Keratinocyte (primary cell): ENCODE measurements around the gene KLHL3. TPM values are rescaled to one million over a fixed set of nuclear protein-coding genes. Genes with fewer than 3 reads are reported as not detected.

Experiments used
- DNase-seq: peaks from one replicate; pipeline ENCODE4 v3.0.0-alpha.2; 2011; ENCODE audit warnings: low read depth, missing footprints, low spot score
- FAIRE-seq: peaks from 2 replicates; lab custom pipeline; 2011; peaks lifted over from hg19 to GRCh38; lab: Jason Lieb, UNC
- H2AFZ ChIP-seq: 2 replicates; pipeline ENCODE4 v1.6.0; 2012; ENCODE audit warnings: low read length, control low read depth, inconsistent platforms; ENCODE audit not compliant: control insufficient read depth
- H3K27ac ChIP-seq: 2 replicates; pipeline ENCODE4 v1.5.1; 2011; ENCODE audit warnings: low read length; ENCODE audit not compliant: control insufficient read depth, insufficient read depth
- H3K27me3 ChIP-seq: 3 replicates; pipeline ENCODE4 v1.6.0; 2011; ENCODE audit warnings: low read length; ENCODE audit not compliant: control insufficient read depth, insufficient read depth; ENCODE audit errors: extremely low read depth
- H3K36me3 ChIP-seq, 2 experiments: 2 replicates in 1 of 2; 3 replicates in 1 of 2; pipeline ENCODE4 v1.5.1; 2011; ENCODE audit warnings: low read length in 2 of 2, mild to moderate bottlenecking in 1 of 2; ENCODE audit not compliant: control insufficient read depth in 2 of 2, insufficient read depth in 2 of 2; ENCODE audit errors: extremely low read depth in 1 of 2
- H3K4me1 ChIP-seq: 3 replicates; pipeline ENCODE4 v1.5.1; 2011; ENCODE audit warnings: low read length; ENCODE audit not compliant: control insufficient read depth, insufficient read depth; ENCODE audit errors: extremely low read depth
- H3K4me2 ChIP-seq: 3 replicates; pipeline ENCODE4 v1.6.0; 2011; ENCODE audit warnings: low read depth, low read length; ENCODE audit not compliant: control insufficient read depth, insufficient read depth; ENCODE audit errors: extremely low read depth
- H3K4me3 ChIP-seq, 3 experiments: fragments of 200-600 bp in 1 of 3; sonication (generic) in 1 of 3; 2 replicates in 2 of 3; 3 replicates in 1 of 3; pipeline ENCODE4 v1.5.1; 2011 to 2016; ENCODE audit warnings: low read length in 3 of 3, mild to moderate bottlenecking in 3 of 3, control low read depth in 2 of 3, inconsistent platforms in 1 of 3, low read depth in 1 of 3, mixed read lengths in 1 of 3, mixed run types in 1 of 3, moderate library complexity in 1 of 3; ENCODE audit not compliant: control insufficient read depth in 2 of 3, insufficient read depth in 2 of 3; ENCODE audit errors: extremely low read depth in 1 of 3
- H3K79me2 ChIP-seq: 2 replicates; pipeline ENCODE4 v1.6.0; 2012; ENCODE audit warnings: low read length; ENCODE audit not compliant: control insufficient read depth, insufficient read depth
- H3K9ac ChIP-seq: 3 replicates; pipeline ENCODE4 v1.6.0; 2011; ENCODE audit warnings: low read length; ENCODE audit not compliant: control insufficient read depth, insufficient read depth; ENCODE audit errors: extremely low read depth
- H3K9me1 ChIP-seq: 3 replicates; pipeline ENCODE4 v1.6.0; 2011; ENCODE audit warnings: low read length; ENCODE audit not compliant: control insufficient read depth, insufficient read depth; ENCODE audit errors: extremely low read depth
- H3K9me3 ChIP-seq: 2 replicates; pipeline ENCODE4 v1.5.1; 2012; ENCODE audit warnings: low read depth, low read length; ENCODE audit not compliant: control insufficient read depth
- H4K20me1 ChIP-seq: 3 replicates; pipeline ENCODE4 v1.6.0; 2011; ENCODE audit warnings: low read length; ENCODE audit not compliant: control insufficient read depth, insufficient read depth; ENCODE audit errors: extremely low read depth
- CTCF ChIP-seq, 3 experiments: IDR thresholded peaks in 1 of 3; conservative IDR thresholded peaks in 1 of 3; optimal IDR thresholded peaks in 1 of 3; 2 replicates in 2 of 3; 3 replicates in 1 of 3; pipeline versions ENCODE3 to v1.5.1; 2011; ENCODE audit warnings: low read length in 3 of 3, mild to moderate bottlenecking in 3 of 3, moderate library complexity in 2 of 3, control low read depth in 1 of 3, inconsistent platforms in 1 of 3; ENCODE audit not compliant: insufficient read depth in 2 of 3; ENCODE audit errors: extremely low read depth in 1 of 3
- EZH2 ChIP-seq: IDR thresholded peaks from one replicate; pipeline ENCODE4 v1.6.1; 2012; ENCODE audit warnings: inconsistent platforms, mild to moderate bottlenecking, low read length, moderate library complexity
- dilution Hi-C: fragments of 300-500 bp; cut with MboI; formaldehyde crosslinking; loops from one replicate; pipeline ENCODE4 v1.7.0; 2020; ENCODE audit warnings: low sequenced_read_pairs; ENCODE audit not compliant: extremely low pct_ligation_motif_present
- polyA plus RNA-seq, 5 experiments: library from polyadenylated mRNA; depleted of rRNA in 3 of 5; stranded (reverse) in 3 of 5; stranded (forward) in 1 of 5; unstranded in 1 of 5; fragments of >200 nt; gene quantifications; 1 replicate in 1 of 5; 2 replicates in 3 of 5; 3 replicates in 1 of 5; pipeline versions ENCODE4 v1.2.1 to v1.2.3, GENCODE V29; 2011 to 2012; ENCODE audit warnings: missing spikeins in 2 of 5, low read depth in 1 of 5, low replicate concordance in 1 of 5

The KLHL3 gene
- polyA plus RNA-seq, 1 donor (not counting 4 experiments of a cell fraction or from before 2014, with no cell fraction given) = 2.5 TPM

- H3K4me2 ChIP-seq = no peak overlapping the region
- H3K4me1 ChIP-seq = no peaks in the 10 kb centered on the region
- DNase-seq (no peak), FAIRE-seq (no peak)
- no peaks in the 10 kb centered on the region for H3K27me3 ChIP-seq
- no peaks in the 10 kb centered on the region for H3K9me3 ChIP-seq
- H3K9me1 ChIP-seq = no peaks in the 10 kb centered on the region
- H3K27ac ChIP-seq = no peak overlapping the region
- H3K36me3 ChIP-seq = no peaks in the 10 kb centered on the region
- H3K79me2 ChIP-seq = no peaks in the 10 kb centered on the region
- TF ChIP-seq EZH2 (no peak), CTCF (optimal IDR thresholded peaks at IDR 0.05 in 1 of 3, IDR thresholded peaks at IDR 0.05 in 1 of 3, conservative IDR thresholded peaks at IDR 0.05 in 1 of 3; ENCODE audit: extremely low read depth in 1 of 3, insufficient read depth in 2 of 3, low read length in 3 of 3) (no peak)
- no peak overlapping the region for H3K9ac ChIP-seq
- H3K4me3 ChIP-seq = no peak overlapping the region
- dilution Hi-C loops = no loop called here
- H2AFZ ChIP-seq = no peak overlapping the region
- H4K20me1 ChIP-seq = no peaks in the 10 kb centered on the region
Observed at GRCh38 chr5:137669811-137670210, 66.1 kb downstream of the KLHL3 start.

DNA sequence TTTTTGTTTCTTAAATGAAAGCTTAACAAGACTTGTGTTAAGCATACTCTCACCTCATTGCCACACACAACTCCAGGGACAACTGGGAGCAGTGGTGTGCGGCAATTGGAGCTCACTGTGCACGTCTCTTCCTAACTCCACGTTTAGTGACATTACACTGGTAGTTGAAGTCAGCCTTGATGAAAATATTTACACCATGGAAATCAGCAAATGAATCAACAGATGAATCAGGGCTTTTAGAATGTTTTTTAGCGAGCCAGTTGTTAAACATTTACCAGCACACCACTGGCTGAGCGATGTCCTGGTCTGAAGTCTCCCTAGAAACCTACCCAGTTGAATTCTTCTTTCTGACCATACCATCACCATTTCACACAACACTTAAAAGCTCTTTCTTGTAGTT is 67.3 kb downstream of the KLHL3 start:
- DNase-seq (no peak), FAIRE-seq (no peak)
- Histone ChIP-seq H3K4me1 (no peaks in the 10 kb centered on the region), H2AFZ (no peak overlapping the region), H3K27ac (no peak overlapping the region), H3K36me3 (no peaks in the 10 kb centered on the region), H3K9me3 (no peaks in the 10 kb centered on the region), H3K4me2 (no peak overlapping the region), H4K20me1 (no peaks in the 10 kb centered on the region), H3K4me3 (no peak overlapping the region), H3K79me2 (no peaks in the 10 kb centered on the region), H3K9me1 (no peaks in the 10 kb centered on the region), H3K27me3 (no peaks in the 10 kb centered on the region), H3K9ac (no peak overlapping the region)
- TF ChIP-seq CTCF (optimal IDR thresholded peaks at IDR 0.05 in 1 of 3, IDR thresholded peaks at IDR 0.05 in 1 of 3, conservative IDR thresholded peaks at IDR 0.05 in 1 of 3; ENCODE audit: extremely low read depth in 1 of 3, insufficient read depth in 2 of 3, low read length in 3 of 3) = no peak
- dilution Hi-C loops = no loop called here
